ENCODE data around the gene MICALL1.

- TF ChIP-seq TAF1 (IDR thresholded peaks at IDR 0.05; ENCODE audit: low read depth) (no peak), YY1 (IDR thresholded peaks at IDR 0.05; ENCODE audit: low read depth) (no peak), TEAD4 (IDR thresholded peaks at IDR 0.05) (no peak), REST (IDR thresholded peaks at IDR 0.05; ENCODE audit: low read depth) (no peak), CREB1 (IDR thresholded peaks at IDR 0.05; ENCODE audit: low read depth) (no peak), TCF12 (IDR thresholded peaks at IDR 0.05; ENCODE audit: low read depth) (no peak), FOXM1 (IDR thresholded peaks at IDR 0.05; ENCODE audit: borderline replicate concordance, low read depth) (no peak), RAD21 (IDR thresholded peaks at IDR 0.05; ENCODE audit: low read depth) (no peak), EP300 (IDR thresholded peaks at IDR 0.05; ENCODE audit: borderline replicate concordance) (no peak), ZBTB7A (IDR thresholded peaks at IDR 0.05; ENCODE audit: low read depth) (no peak), CEBPB (IDR thresholded peaks at IDR 0.05) (no peak), MAX (IDR thresholded peaks at IDR 0.05) (no peak), EGR1 (IDR thresholded peaks at IDR 0.05) (no peak), NFIC (IDR thresholded peaks at IDR 0.05) (no peak)
These were observed 17.8 kb downstream of the MICALL1 start for GRCh38 chr22:37923927-37924326.
